Measurements from ENCODE around the gene GREM2.

GRCh38 chr1:240562779-240563178 is 49.2 kb downstream of the GREM2 start:
- TF ChIP-seq, protein P1, sequence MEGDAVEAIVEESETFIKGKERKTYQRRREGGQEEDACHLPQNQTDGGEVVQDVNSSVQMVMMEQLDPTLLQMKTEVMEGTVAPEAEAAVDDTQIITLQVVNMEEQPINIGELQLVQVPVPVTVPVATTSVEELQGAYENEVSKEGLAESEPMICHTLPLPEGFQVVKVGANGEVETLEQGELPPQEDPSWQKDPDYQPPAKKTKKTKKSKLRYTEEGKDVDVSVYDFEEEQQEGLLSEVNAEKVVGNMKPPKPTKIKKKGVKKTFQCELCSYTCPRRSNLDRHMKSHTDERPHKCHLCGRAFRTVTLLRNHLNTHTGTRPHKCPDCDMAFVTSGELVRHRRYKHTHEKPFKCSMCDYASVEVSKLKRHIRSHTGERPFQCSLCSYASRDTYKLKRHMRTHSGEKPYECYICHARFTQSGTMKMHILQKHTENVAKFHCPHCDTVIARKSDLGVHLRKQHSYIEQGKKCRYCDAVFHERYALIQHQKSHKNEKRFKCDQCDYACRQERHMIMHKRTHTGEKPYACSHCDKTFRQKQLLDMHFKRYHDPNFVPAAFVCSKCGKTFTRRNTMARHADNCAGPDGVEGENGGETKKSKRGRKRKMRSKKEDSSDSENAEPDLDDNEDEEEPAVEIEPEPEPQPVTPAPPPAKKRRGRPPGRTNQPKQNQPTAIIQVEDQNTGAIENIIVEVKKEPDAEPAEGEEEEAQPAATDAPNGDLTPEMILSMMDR (IDR thresholded peaks at IDR 0.05 in 4 of 5, conservative IDR thresholded peaks at IDR 0.05 in 1 of 5): no peak
- no peak for TF ChIP-seq POLR2A (IDR thresholded peaks at IDR 0.05)
